ENCODE measurements around the gene C10orf71.

GRCh38 chr10:49363309-49364031 is 64.5 kb downstream of the C10orf71 start:
- TF ChIP-seq CTCF (IDR thresholded peaks at IDR 0.05; ENCODE audit: low read length) (no peak), EZH2 (optimal IDR thresholded peaks at IDR 0.05; ENCODE audit: low read depth, low read length) (no peak), EZH2phosphoT487 (IDR thresholded peaks at IDR 0.05; ENCODE audit: low read length) (no peak)
